Activated CD8-positive, alpha-beta memory T cell treated with anti-CD3 and anti-CD28 coated beads, Interleukin-2, amount 50 U/mL, for 24 hours (primary cell): ENCODE results near the gene TMEM115.
"Not testable (repeated sequence)": the region's sequence is repeated elsewhere in the genome, so short reads cannot be mapped to it uniquely, and the experiment has no call there.

ENCODE experiments used
- DNase-seq: peaks from one replicate; pipeline ENCODE4 v3.0.0-alpha.2; 2020; ENCODE audit errors: extremely low read depth

The TMEM115 gene

GRCh38 chr3:50317300-50317699, 42.0 kb downstream of the TMEM115 start:
- DNase-seq = no peak

DNA sequence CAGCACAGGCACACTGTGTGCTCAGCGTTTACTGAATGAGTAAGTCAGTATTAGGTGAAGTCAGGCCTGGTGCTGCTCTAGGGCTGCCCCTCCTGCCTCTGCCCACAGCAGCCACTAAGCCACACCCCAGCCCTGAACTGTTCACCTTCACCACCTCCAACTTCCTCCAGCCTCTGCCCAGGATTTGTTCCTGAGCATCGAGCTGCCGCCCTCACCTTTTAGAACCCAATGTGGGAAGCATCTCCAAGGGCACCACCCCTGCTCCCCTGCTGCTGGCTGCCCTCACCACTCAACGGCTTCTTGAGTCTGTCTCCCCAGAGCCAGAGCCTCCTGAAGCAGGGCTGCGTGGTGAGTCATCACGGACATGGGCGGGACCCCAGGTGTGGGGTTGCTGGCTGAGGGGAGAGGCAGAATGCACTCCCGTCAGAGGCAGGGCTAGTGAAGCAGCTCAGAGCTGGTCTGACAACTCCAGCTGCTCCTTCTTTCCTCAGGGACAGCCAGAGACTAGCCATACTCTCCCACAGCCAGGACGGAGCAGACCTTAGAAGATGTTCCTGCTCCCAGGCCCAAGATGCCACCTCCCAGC, 42.6 kb downstream of the TMEM115 start:
- DNase-seq = no peak

DNA sequence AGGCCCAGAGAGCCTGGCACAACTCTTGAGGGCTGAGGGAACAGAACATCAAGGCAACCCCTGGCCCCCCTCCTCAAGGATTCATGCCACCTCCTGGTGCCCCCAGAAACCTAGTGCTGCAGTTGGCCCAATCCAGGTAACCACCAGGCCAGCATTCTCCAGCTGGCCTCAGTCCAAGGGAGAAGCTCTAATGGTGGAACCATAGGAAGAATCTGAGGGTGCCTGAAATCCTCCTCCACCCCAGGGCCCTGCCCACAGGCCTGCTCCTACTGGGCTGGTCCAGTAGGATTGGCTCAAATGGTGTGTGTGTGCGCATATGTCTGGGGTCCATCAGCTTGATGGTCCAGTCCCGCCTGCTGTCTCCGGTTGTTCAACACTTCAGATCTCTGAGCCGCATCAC, 44.5 kb downstream of the TMEM115 start:
- DNase-seq = no peak

- DNase-seq = no peak
Measured at GRCh38 chr3:50314342-50314741, 45.0 kb downstream of the TMEM115 start.

GRCh38 chr3:50312041-50312440, 47.3 kb downstream of the TMEM115 start:
- not testable (repeated sequence) for DNase-seq
